ENCODE measurements around the gene GALNT1.

GRCh38 chr18:35746826-35747339 is 165.3 kb downstream of the GALNT1 start:
- no peak for TF ChIP-seq POLR2A (IDR thresholded peaks at IDR 0.05)
- no peak for TF ChIP-seq CTCF (IDR thresholded peaks at IDR 0.05)

All from testis (tissue), 2 donors.